CD14-positive monocyte (primary cell): ENCODE data around the gene KMT2C. TPM values are rescaled to one million over a fixed set of nuclear protein-coding genes. Genes with fewer than 3 reads are reported as not detected.

Source experiments
- DNase-seq, 3 donors: peaks; one replicate each; pipeline ENCODE4 v3.0.0-alpha.2; 2011 to 2022
- H2AFZ ChIP-seq: 2 replicates; pipeline ENCODE4 v1.6.0; 2012; ENCODE audit warnings: mild to moderate bottlenecking, low read depth, low read length, inconsistent platforms; ENCODE audit not compliant: insufficient read depth, poor library complexity, severe bottlenecking
- H3K27ac ChIP-seq, 2 donors: 1 replicate in 1 of 2; 2 replicates in 1 of 2; pipeline ENCODE4 v1.5.1; 2012 to 2013; ENCODE audit warnings: low read length in 2 of 2, control low read depth in 1 of 2, inconsistent platforms in 1 of 2, low read depth in 1 of 2, mild to moderate bottlenecking in 1 of 2
- H3K27me3 ChIP-seq, 2 donors: one replicate each; pipeline versions ENCODE4 v1.6.0 to v1.6.1; 2011 to 2013; ENCODE audit warnings: low read length in 2 of 2; ENCODE audit not compliant: control insufficient read depth in 2 of 2, insufficient read depth in 2 of 2
- H3K36me3 ChIP-seq, 2 donors: replicated peaks in 1 of 2; 1 replicate in 1 of 2; 2 replicates in 1 of 2; pipeline versions ENCODE4 v1.5.1 to v1.6.1; 2012 to 2013; ENCODE audit warnings: low read length in 2 of 2, control low read depth in 1 of 2, inconsistent platforms in 1 of 2, mild to moderate bottlenecking in 1 of 2; ENCODE audit not compliant: insufficient read depth in 2 of 2, control insufficient read depth in 1 of 2
- H3K4me1 ChIP-seq, 2 donors: 1 replicate in 1 of 2; 2 replicates in 1 of 2; pipeline versions ENCODE4 v1.5.1 to v1.6.1; 2012 to 2013; ENCODE audit warnings: low read length in 2 of 2, control low read depth in 1 of 2, inconsistent platforms in 1 of 2, mild to moderate bottlenecking in 1 of 2, moderate library complexity in 1 of 2; ENCODE audit not compliant: insufficient read depth in 2 of 2, control insufficient read depth in 1 of 2
- H3K4me2 ChIP-seq: replicated peaks from 2 replicates; pipeline ENCODE3; 2012; ENCODE audit warnings: low read length, moderate library complexity, mild to moderate bottlenecking; ENCODE audit not compliant: poor library complexity, severe bottlenecking; ENCODE audit errors: extremely low read depth
- H3K4me3 ChIP-seq, 3 experiments: fragments of 200-600 bp in 1 of 3; sonication (generic) in 1 of 3; replicated peaks in 1 of 3; 1 replicate in 2 of 3; 2 replicates in 1 of 3; pipeline ENCODE4 v1.5.1; 2011 to 2013; ENCODE audit warnings: low read length in 3 of 3, mild to moderate bottlenecking in 3 of 3, control low read depth in 2 of 3, low read depth in 2 of 3, inconsistent platforms in 1 of 3, moderate library complexity in 1 of 3
- H3K79me2 ChIP-seq: 2 replicates; pipeline ENCODE4 v1.6.0; 2012; ENCODE audit warnings: mild to moderate bottlenecking, control low read depth, inconsistent platforms, low read length, moderate library complexity; ENCODE audit not compliant: insufficient read depth
- H3K9ac ChIP-seq: 2 replicates; pipeline ENCODE4 v1.6.0; 2017; ENCODE audit warnings: low read length, mild to moderate bottlenecking; ENCODE audit not compliant: insufficient read depth, poor library complexity, severe bottlenecking
- H3K9me3 ChIP-seq, 2 donors: replicated peaks in 1 of 2; 1 replicate in 1 of 2; 2 replicates in 1 of 2; pipeline versions ENCODE4 v1.5.1 to v1.6.1; 2012 to 2013; ENCODE audit warnings: low read length in 2 of 2, control low read depth in 1 of 2; ENCODE audit not compliant: control insufficient read depth in 1 of 2, insufficient read depth in 1 of 2
- H4K20me1 ChIP-seq: 2 replicates; pipeline ENCODE4 v1.6.0; 2012; ENCODE audit warnings: mild to moderate bottlenecking, low read length, control low read depth, moderate library complexity; ENCODE audit not compliant: insufficient read depth
- H3K27ac Mint-ChIP-seq, 7 donors: one replicate each; pipeline ENCODE4 v1.8.0; 2020; ENCODE audit warnings: mild to moderate bottlenecking in 7 of 7, mixed read lengths in 7 of 7, moderate library complexity in 6 of 7, inconsistent platforms in 2 of 7
- H3K27me3 Mint-ChIP-seq, 3 donors: one replicate each; pipeline ENCODE4 v1.8.0; 2021 to 2022; ENCODE audit warnings: low read depth in 3 of 3, mild to moderate bottlenecking in 3 of 3, mixed read lengths in 3 of 3, moderate library complexity in 3 of 3, inconsistent platforms in 1 of 3
- H3K36me3 Mint-ChIP-seq, 2 donors: one replicate each; pipeline ENCODE4 v1.8.0; 2020; ENCODE audit warnings: mixed read lengths in 2 of 2, inconsistent platforms in 1 of 2, mild to moderate bottlenecking in 1 of 2
- H3K4me1 Mint-ChIP-seq: one replicate; pipeline ENCODE4 v1.8.0; 2020; ENCODE audit warnings: mild to moderate bottlenecking, mixed read lengths
- H3K4me3 Mint-ChIP-seq, 2 donors: one replicate each; pipeline ENCODE4 v1.8.0; 2020; ENCODE audit warnings: mild to moderate bottlenecking in 2 of 2, mixed read lengths in 2 of 2, moderate library complexity in 1 of 2
- H3K9me3 Mint-ChIP-seq, 7 donors: one replicate each; pipeline ENCODE4 v1.8.0; 2020 to 2022; ENCODE audit warnings: mixed read lengths in 7 of 7, mild to moderate bottlenecking in 6 of 7, moderate library complexity in 6 of 7, inconsistent platforms in 2 of 7
- CTCF ChIP-seq: fragments of 200-600 bp; IDR thresholded peaks from one replicate; pipeline ENCODE4 v1.8.0; 2022; ENCODE audit warnings: antibody characterized with exemption, mild to moderate bottlenecking
- WGBS: methylation state at CpG from one replicate; pipeline ENCODE4 v1.1.5; 2013; ENCODE audit warnings: missing lambda C conversion rate; ENCODE audit not compliant: insufficient coverage; 5-methylcytosine and 5-hydroxymethylcytosine counted together
- intact Hi-C, 2 donors: fragments of 100-400 bp; cut with micrococcal nuclease; formaldehyde crosslinking; loops; one replicate each; pipeline versions ENCODE4 v1.15.0 to v1.15.1; 2023
- polyA plus RNA-seq, 3 donors: library from polyadenylated mRNA; depleted of rRNA in 1 of 3; unstranded in 2 of 3; stranded (reverse) in 1 of 3; fragments of 300-500 nt in 2 of 3; fragments of >200 nt in 1 of 3; fragmentation: Illumina TruSeq in 2 of 3; gene quantifications; 1 replicate in 2 of 3; 2 replicates in 1 of 3; pipeline ENCODE4 v1.2.3, GENCODE V29; 2012 to 2021

The KMT2C gene
- polyA plus RNA-seq, 3 donors: 4.5 to 26.1 (median 7.3) TPM

- no peak overlapping the region for H3K27ac ChIP-seq
- H3K9ac ChIP-seq: no peak overlapping the region
- Mint-ChIP-seq H3K27me3 (peaks cover 0 to 1% (median 0%) of the 10 kb centered on the region in 3 donors), H3K27ac (peak overlapping the region in 2 of 7 donors; percentile 15 to 42), H3K36me3 (peaks cover 30 to 49% of the 10 kb centered on the region in 2 donors), H3K4me1 (no peaks in the 10 kb centered on the region), H3K4me3 (no peak overlapping the region), H3K9me3 (peaks cover 0 to 3% (median 0%) of the 10 kb centered on the region in 7 donors)
- no peaks in the 10 kb centered on the region for H4K20me1 ChIP-seq
- H3K4me1 ChIP-seq: no peaks in the 10 kb centered on the region
- H3K4me2 ChIP-seq: no peak overlapping the region
- intact Hi-C loops: no loop called here
- H3K27me3 ChIP-seq: no peaks in the 10 kb centered on the region
- no peak for TF ChIP-seq CTCF
- H3K9me3 ChIP-seq: no peaks in the 10 kb centered on the region
- no peak for DNase-seq
- H3K36me3 ChIP-seq: peaks cover 27 to 45% of the 10 kb centered on the region in 2 donors
- H3K79me2 ChIP-seq: no peaks in the 10 kb centered on the region
- H2AFZ ChIP-seq: no peak overlapping the region
- no peak overlapping the region for H3K4me3 ChIP-seq
- WGBS: 100% methylated on average over 2 of the region's 7 CpGs
These were observed 327.4 kb downstream of the KMT2C start for GRCh38 chr7:152108359-152108758.

GRCh38 chr7:152107945-152108344 lies 327.9 kb downstream of the KMT2C start:
- Histone ChIP-seq H3K4me3 (no peak overlapping the region), H3K9ac (no peak overlapping the region), H4K20me1 (no peaks in the 10 kb centered on the region), H2AFZ (no peak overlapping the region), H3K27me3 (no peaks in the 10 kb centered on the region), H3K4me1 (no peaks in the 10 kb centered on the region), H3K79me2 (no peaks in the 10 kb centered on the region), H3K27ac (no peak overlapping the region), H3K36me3 (peaks cover 23 to 49% of the 10 kb centered on the region in 2 donors), H3K4me2 (no peak overlapping the region), H3K9me3 (no peaks in the 10 kb centered on the region)
- no peaks in the 10 kb centered on the region for H3K4me1 Mint-ChIP-seq
- peaks cover 29 to 49% of the 10 kb centered on the region in 2 donors for H3K36me3 Mint-ChIP-seq
- no peak for TF ChIP-seq CTCF
- H3K9me3 Mint-ChIP-seq: peaks cover 0 to 3% (median 0%) of the 10 kb centered on the region in 7 donors
- peaks cover 0 to 1% (median 0%) of the 10 kb centered on the region in 3 donors for H3K27me3 Mint-ChIP-seq
- 97% methylated on average over 11 of the region's 17 CpGs for WGBS
- intact Hi-C loops: no loop called here
- no peak overlapping the region for H3K4me3 Mint-ChIP-seq
- no peak overlapping the region for H3K27ac Mint-ChIP-seq
- DNase-seq: no peak
